ENCODE results near the gene AP1AR. TPM values are rescaled to one million over a fixed set of nuclear protein-coding genes. Genes with fewer than 3 reads are reported as not detected.
"Not testable (repeated sequence)": the region's sequence is repeated elsewhere in the genome, so short reads cannot be mapped to it uniquely, and the experiment has no call there.

The AP1AR gene
- total RNA-seq, 2 experiments from 2014 or later, result 18.2 to 39.2 TPM

- no peaks in the 10 kb centered on the region for H4K20me1 ChIP-seq (ENCODE audit: insufficient read depth, low read length)
- H3K27ac ChIP-seq (ENCODE audit: low read depth, low read length, poor library complexity, severe bottlenecking), result no peak overlapping the region
- ChIA-PET CTCF (ENCODE audit: unreplicated experiment) (no interaction called here), POLR2A (interaction anchor here (0.6 to 1.0 kb wide), 5 partner anchors 25 to 50 kb away, joined by 3 to 7 read pairs (median 4); no protein-coding TSS in a partner anchor)
- peak overlapping the region; percentile 2; the same call in 1 of the 2 replicates for H2AFZ ChIP-seq (ENCODE audit: low read length)
- intact Hi-C loops (cut with micrococcal nuclease; ENCODE audit: unreplicated experiment), result no loop called here
- no peak overlapping the region for H3K4me3 ChIP-seq (ENCODE audit: low read depth, low read length, poor library complexity, severe bottlenecking)
- BruUV-seq (replicated peaks), result no TSS peak
- H3K36me3 ChIP-seq (ENCODE audit: insufficient read depth, low read length), result no peaks in the 10 kb centered on the region
- peaks cover 8% of the 10 kb centered on the region for H3K4me1 ChIP-seq (ENCODE audit: insufficient read depth, low read length, poor library complexity, severe bottlenecking)
- H3K79me2 ChIP-seq (ENCODE audit: insufficient read depth, low read depth, low read length), result no peaks in the 10 kb centered on the region
- peak overlapping the region; percentile 10; the same call in 1 of the 2 replicates for H3K4me2 ChIP-seq (ENCODE audit: low read length)
- H3K9me2 ChIP-seq (ENCODE audit: insufficient read depth, low read length), result no peaks in the 10 kb centered on the region
- TF ChIP-seq EZH2phosphoT487 (IDR thresholded peaks at IDR 0.05; ENCODE audit: borderline replicate concordance, low read depth, low read length) (no peak), CTCF (conservative IDR thresholded peaks at IDR 0.05; ENCODE audit: low read length) (no peak)
- no peaks in the 10 kb centered on the region for H3K9me3 ChIP-seq (ENCODE audit: low read length)
- peak; percentile 8 for DNase-seq (ENCODE audit: low spot score)
These were observed 29.6 kb upstream of the AP1AR start for GRCh38 chr4:112201915-112202505.

- no peaks in the 10 kb centered on the region for H3K79me2 ChIP-seq (ENCODE audit: insufficient read depth, low read depth, low read length)
- BruUV-seq (replicated peaks), result no TSS peak
- H3K4me3 ChIP-seq (ENCODE audit: low read depth, low read length, poor library complexity, severe bottlenecking), result no peak overlapping the region
- ChIA-PET CTCF (ENCODE audit: unreplicated experiment) (no interaction called here), POLR2A (interaction anchor here (0.6 to 1.4 kb wide), 6 partner anchors 10 to 501 kb away, joined by 3 to 5 read pairs (median 4); no protein-coding TSS in a partner anchor)
- no peaks in the 10 kb centered on the region for H3K9me3 ChIP-seq (ENCODE audit: low read length)
- H3K9me2 ChIP-seq (ENCODE audit: insufficient read depth, low read length), result no peaks in the 10 kb centered on the region
- H2AFZ ChIP-seq (ENCODE audit: low read length), result peak overlapping the region; percentile 38
- TF ChIP-seq CTCF (conservative IDR thresholded peaks at IDR 0.05; ENCODE audit: low read length) (no peak), EZH2phosphoT487 (IDR thresholded peaks at IDR 0.05; ENCODE audit: borderline replicate concordance, low read depth, low read length) (no peak)
- peaks cover 8% of the 10 kb centered on the region for H3K4me1 ChIP-seq (ENCODE audit: insufficient read depth, low read length, poor library complexity, severe bottlenecking)
- H3K27ac ChIP-seq (ENCODE audit: low read depth, low read length, poor library complexity, severe bottlenecking), result no peak overlapping the region
- H4K20me1 ChIP-seq (ENCODE audit: insufficient read depth, low read length), result no peaks in the 10 kb centered on the region
- no peaks in the 10 kb centered on the region for H3K36me3 ChIP-seq (ENCODE audit: insufficient read depth, low read length)
- H3K4me2 ChIP-seq (ENCODE audit: low read length), result no peak overlapping the region
- intact Hi-C loops (cut with micrococcal nuclease; ENCODE audit: unreplicated experiment), result no loop called here
- no peak for DNase-seq (ENCODE audit: low spot score)
These were observed 28.0 kb upstream of the AP1AR start for GRCh38 chr4:112203593-112203992.

- Histone ChIP-seq H2AFZ (ENCODE audit: low read length) (no peak overlapping the region), H3K36me3 (ENCODE audit: insufficient read depth, low read length) (no peaks in the 10 kb centered on the region), H4K20me1 (ENCODE audit: insufficient read depth, low read length) (no peaks in the 10 kb centered on the region), H3K4me3 (ENCODE audit: low read depth, low read length, poor library complexity, severe bottlenecking) (no peak overlapping the region), H3K27ac (ENCODE audit: low read depth, low read length, poor library complexity, severe bottlenecking) (no peak overlapping the region), H3K4me1 (ENCODE audit: insufficient read depth, low read length, poor library complexity, severe bottlenecking) (peaks cover 8% of the 10 kb centered on the region), H3K4me2 (ENCODE audit: low read length) (no peak overlapping the region), H3K9me3 (ENCODE audit: low read length) (no peaks in the 10 kb centered on the region), H3K9me2 (ENCODE audit: insufficient read depth, low read length) (no peaks in the 10 kb centered on the region), H3K79me2 (ENCODE audit: insufficient read depth, low read depth, low read length) (no peaks in the 10 kb centered on the region)
- TF ChIP-seq EZH2phosphoT487 (IDR thresholded peaks at IDR 0.05; ENCODE audit: borderline replicate concordance, low read depth, low read length) (no peak), CTCF (conservative IDR thresholded peaks at IDR 0.05; ENCODE audit: low read length) (no peak)
- DNase-seq (ENCODE audit: low spot score), result no peak
- BruUV-seq (replicated peaks), result no TSS peak
- POLR2A ChIA-PET, result no interaction called here
- CTCF ChIA-PET (ENCODE audit: unreplicated experiment), result no interaction called here
- intact Hi-C loops (cut with micrococcal nuclease; ENCODE audit: unreplicated experiment), result no loop called here
These were observed 25.2 kb upstream of the AP1AR start for GRCh38 chr4:112206431-112206830.

GRCh38 chr4:112208137-112209095 is 23.2 kb upstream of the AP1AR start:
- H3K79me2 ChIP-seq (ENCODE audit: insufficient read depth, low read depth, low read length); intact Hi-C loops (cut with micrococcal nuclease; ENCODE audit: unreplicated experiment); H3K4me2 ChIP-seq (ENCODE audit: low read length); H4K20me1 ChIP-seq (ENCODE audit: insufficient read depth, low read length); H3K4me1 ChIP-seq (ENCODE audit: insufficient read depth, low read length, poor library complexity, severe bottlenecking); H3K9me2 ChIP-seq (ENCODE audit: insufficient read depth, low read length); DNase-seq (ENCODE audit: low spot score); H3K9me3 ChIP-seq (ENCODE audit: low read length); BruUV-seq (replicated peaks); H2AFZ ChIP-seq (ENCODE audit: low read length); H3K27ac ChIP-seq (ENCODE audit: low read depth, low read length, poor library complexity, severe bottlenecking); POLR2A ChIA-PET; H3K36me3 ChIP-seq (ENCODE audit: insufficient read depth, low read length); H3K4me3 ChIP-seq (ENCODE audit: low read depth, low read length, poor library complexity, severe bottlenecking); CTCF ChIA-PET (ENCODE audit: unreplicated experiment): not testable (repeated sequence)

All from OCI-LY7 (cell line).